Activated naive CD8-positive, alpha-beta T cell (primary cell): Measurements from ENCODE around the gene CD52.

Source experiments
- H3K27ac Mint-ChIP-seq: one replicate; pipeline ENCODE4 v1.8.0; 2021; ENCODE audit warnings: mixed read lengths
- H3K27me3 Mint-ChIP-seq: one replicate; pipeline ENCODE4 v1.8.0; 2021; ENCODE audit warnings: mixed read lengths
- H3K36me3 Mint-ChIP-seq: one replicate; pipeline ENCODE4 v1.8.0; 2021; ENCODE audit warnings: mixed read lengths
- H3K4me1 Mint-ChIP-seq: one replicate; pipeline ENCODE4 v1.8.0; 2021; ENCODE audit warnings: low read depth, mixed read lengths
- H3K4me3 Mint-ChIP-seq: one replicate; pipeline ENCODE4 v1.8.0; 2021; ENCODE audit warnings: mild to moderate bottlenecking, mixed read lengths
- H3K9me3 Mint-ChIP-seq: one replicate; pipeline ENCODE4 v1.8.0; 2021; ENCODE audit warnings: low read depth, mixed read lengths

CD52 gene

GRCh38 chr1:26360807-26361604 lies 43.2 kb downstream of the CD52 start:
- peak overlapping the region; percentile 80 for H3K4me3 Mint-ChIP-seq
- H3K9me3 Mint-ChIP-seq, result no peaks in the 10 kb centered on the region
- H3K27ac Mint-ChIP-seq, result no peak overlapping the region
- H3K4me1 Mint-ChIP-seq, result peaks cover 46% of the 10 kb centered on the region
- peaks cover 5% of the 10 kb centered on the region for H3K27me3 Mint-ChIP-seq
- no peaks in the 10 kb centered on the region for H3K36me3 Mint-ChIP-seq

GRCh38 chr1:26361605-26362122 lies 43.9 kb downstream of the CD52 start:
- peaks cover 5% of the 10 kb centered on the region for H3K27me3 Mint-ChIP-seq
- H3K4me3 Mint-ChIP-seq, result peak overlapping the region; percentile 54
- no peak overlapping the region for H3K27ac Mint-ChIP-seq
- H3K4me1 Mint-ChIP-seq, result peaks cover 46% of the 10 kb centered on the region
- no peaks in the 10 kb centered on the region for H3K36me3 Mint-ChIP-seq
- H3K9me3 Mint-ChIP-seq, result no peaks in the 10 kb centered on the region

- Mint-ChIP-seq H3K4me3 (peak overlapping the region; percentile 54), H3K9me3 (no peaks in the 10 kb centered on the region), H3K4me1 (peaks cover 46% of the 10 kb centered on the region), H3K27ac (no peak overlapping the region), H3K36me3 (no peaks in the 10 kb centered on the region), H3K27me3 (peaks cover 5% of the 10 kb centered on the region)
Measured at GRCh38 chr1:26362331-26362730, 44.6 kb downstream of the CD52 start.

- H3K36me3 Mint-ChIP-seq, result no peaks in the 10 kb centered on the region
- no peak overlapping the region for H3K27ac Mint-ChIP-seq
- H3K9me3 Mint-ChIP-seq, result no peaks in the 10 kb centered on the region
- no peak overlapping the region for H3K4me3 Mint-ChIP-seq
- peaks cover 5% of the 10 kb centered on the region for H3K27me3 Mint-ChIP-seq
- peaks cover 43% of the 10 kb centered on the region for H3K4me1 Mint-ChIP-seq
Measured at GRCh38 chr1:26363549-26364448, 46.0 kb downstream of the CD52 start.

- H3K4me1 Mint-ChIP-seq, result peaks cover 40% of the 10 kb centered on the region
- H3K36me3 Mint-ChIP-seq, result no peaks in the 10 kb centered on the region
- no peaks in the 10 kb centered on the region for H3K9me3 Mint-ChIP-seq
- H3K27ac Mint-ChIP-seq, result no peak overlapping the region
- H3K4me3 Mint-ChIP-seq, result no peak overlapping the region
- peaks cover 5% of the 10 kb centered on the region for H3K27me3 Mint-ChIP-seq
Measured at GRCh38 chr1:26364956-26365355, 47.2 kb downstream of the CD52 start.

- H3K4me1 Mint-ChIP-seq, result peaks cover 51% of the 10 kb centered on the region
- no peaks in the 10 kb centered on the region for H3K9me3 Mint-ChIP-seq
- no peaks in the 10 kb centered on the region for H3K27me3 Mint-ChIP-seq
- H3K4me3 Mint-ChIP-seq, result no peak overlapping the region
- peaks cover 5% of the 10 kb centered on the region for H3K36me3 Mint-ChIP-seq
- H3K27ac Mint-ChIP-seq, result no peak overlapping the region
Measured at GRCh38 chr1:26367441-26367840, 49.7 kb downstream of the CD52 start.

GRCh38 chr1:26368006-26368405 lies 50.2 kb downstream of the CD52 start:
- Mint-ChIP-seq H3K4me1 (peaks cover 53% of the 10 kb centered on the region), H3K9me3 (no peaks in the 10 kb centered on the region), H3K4me3 (no peak overlapping the region), H3K27ac (no peak overlapping the region), H3K27me3 (no peaks in the 10 kb centered on the region), H3K36me3 (peaks cover 5% of the 10 kb centered on the region)

- Mint-ChIP-seq H3K27ac (no peak overlapping the region), H3K9me3 (no peaks in the 10 kb centered on the region), H3K4me1 (peaks cover 54% of the 10 kb centered on the region)
Measured at GRCh38 chr1:26368486-26368885, 50.7 kb downstream of the CD52 start.

More at GRCh38 chr1:26368486-26368885, 50.7 kb downstream of the CD52 start:
- H3K27me3 Mint-ChIP-seq, result no peaks in the 10 kb centered on the region
- H3K4me3 Mint-ChIP-seq, result no peak overlapping the region
- H3K36me3 Mint-ChIP-seq, result peaks cover 5% of the 10 kb centered on the region
